ENCODE data around the gene NDUFB11. TPM values are rescaled to one million over a fixed set of nuclear protein-coding genes. Genes with fewer than 3 reads are reported as not detected.

Gene NDUFB11
- total and polyA plus RNA-seq, 9 of the 15 experiments (the other 6 are each of a cell fraction or from before 2014, with no cell fraction given) = 20.9 to 269 (median 86.8) TPM

GRCh38 chrX:47164420-47164819, 19.9 kb upstream of the NDUFB11 start:
- ChIA-PET CTCF (ENCODE audit: low intra/inter-chr PET ratio) (no interaction called here), POLR2A (no interaction called here)
- no peak overlapping the region for H2AFZ ChIP-seq (ENCODE audit: low read depth, low read length)
- FAIRE-seq (no peak), DNase-seq (ENCODE audit: extremely low read depth in 1 of 4, low spot score in 3 of 4) (no peak), ATAC-seq (no peak)
- TF ChIP-seq ZNF184 (CRISPR knock-in tag; IDR thresholded peaks at IDR 0.05) (peak; percentile 77), TAF7 (tag; IDR thresholded peaks at IDR 0.05) (no peak), ZNF780A (CRISPR knock-in tag; IDR thresholded peaks at IDR 0.05) (no peak), PTBP1 (IDR thresholded peaks at IDR 0.05; ENCODE audit: low read depth, low read length) (no peak), SMAD1 (IDR thresholded peaks at IDR 0.05; ENCODE audit: low read depth, low read length, partially characterized antibody) (no peak)
- H3K27ac ChIP-seq (ENCODE audit: extremely low read depth, low read depth, low read length) = no peak overlapping the region
- no TSS peak for BruUV-seq (replicated peaks)
- intact Hi-C loops (cut with micrococcal nuclease) = no loop called here
- H4K20me1 ChIP-seq (replicated peaks; ENCODE audit: control insufficient read depth, insufficient read depth, low read length) = no peaks in the 10 kb centered on the region
- no peaks in the 10 kb centered on the region for H3K27me3 ChIP-seq (ENCODE audit: control insufficient read depth in 2 of 2, insufficient read depth in 2 of 2, low read length in 2 of 2)
- H3K4me2 ChIP-seq (ENCODE audit: insufficient read depth, low read length) = no peak overlapping the region
- no peaks in the 10 kb centered on the region; a peak in 1 of 5 replicates for H3K4me1 ChIP-seq (replicated peaks in 1 of 2; ENCODE audit: control insufficient read depth in 2 of 2, insufficient read depth in 2 of 2, low read length in 2 of 2)
- no peak overlapping the region for H3K9ac ChIP-seq (ENCODE audit: insufficient read depth in 1 of 2, low read depth in 2 of 2, low read length in 2 of 2)
- H3K9me1 ChIP-seq (ENCODE audit: control insufficient read depth, insufficient read depth, low read length) = no peaks in the 10 kb centered on the region
- 98% methylated on average over 3 of the region's 3 CpGs for WGBS (ENCODE audit: insufficient coverage, low coverage, missing lambda C conversion rate)
- H3K79me2 ChIP-seq (ENCODE audit: control insufficient read depth, insufficient read depth, low read length) = peaks cover 33% of the 10 kb centered on the region
- H3K36me3 ChIP-seq (ENCODE audit: control insufficient read depth, insufficient read depth, low read length) = peaks cover 24% of the 10 kb centered on the region; the same call in 1 of the 3 replicates
- H3K4me3 ChIP-seq = no peak overlapping the region
- no peaks in the 10 kb centered on the region for H3K9me3 ChIP-seq (replicated peaks; ENCODE audit: control insufficient read depth, insufficient read depth, low read depth, low read length)
- in situ Hi-C loops (cut with MboI) = no loop called here

GRCh38 chrX:47162927-47163583, 18.6 kb upstream of the NDUFB11 start:
- Histone ChIP-seq H3K9me1 (ENCODE audit: control insufficient read depth, insufficient read depth, low read length) (no peaks in the 10 kb centered on the region), H3K4me2 (ENCODE audit: insufficient read depth, low read length) (no peak overlapping the region), H3K79me2 (ENCODE audit: control insufficient read depth, insufficient read depth, low read length) (peaks cover 43% of the 10 kb centered on the region), H3K27me3 (ENCODE audit: control insufficient read depth in 2 of 2, insufficient read depth in 2 of 2, low read length in 2 of 2) (no peaks in the 10 kb centered on the region), H3K4me1 (replicated peaks in 1 of 2; ENCODE audit: control insufficient read depth in 2 of 2, insufficient read depth in 2 of 2, low read length in 2 of 2) (no peaks in the 10 kb centered on the region; a peak in 2 of 5 replicates), H3K9ac (ENCODE audit: insufficient read depth in 1 of 2, low read depth in 2 of 2, low read length in 2 of 2) (no peak overlapping the region), H3K4me3 (no peak overlapping the region), H4K20me1 (replicated peaks; ENCODE audit: control insufficient read depth, insufficient read depth, low read length) (no peaks in the 10 kb centered on the region), H3K36me3 (ENCODE audit: control insufficient read depth, insufficient read depth, low read length) (peaks cover 21% of the 10 kb centered on the region; the same call in 1 of the 3 replicates), H3K27ac (ENCODE audit: extremely low read depth, low read depth, low read length) (no peak overlapping the region), H2AFZ (ENCODE audit: low read depth, low read length) (no peak overlapping the region), H3K9me3 (replicated peaks; ENCODE audit: control insufficient read depth, insufficient read depth, low read depth, low read length) (no peaks in the 10 kb centered on the region)
- FAIRE-seq (no peak), ATAC-seq (no peak), DNase-seq (ENCODE audit: extremely low read depth in 1 of 4, low spot score in 3 of 4) (no peak)
- no TSS peak for BruUV-seq (replicated peaks)
- 94% methylated on average over 4 of the region's 5 CpGs for WGBS (ENCODE audit: insufficient coverage, low coverage, missing lambda C conversion rate)
- CTCF ChIA-PET (ENCODE audit: low intra/inter-chr PET ratio) = no interaction called here
- intact Hi-C loops (cut with micrococcal nuclease) = no loop called here
- POLR2A ChIA-PET = interaction anchor here (0.7 kb wide), 1 partner anchor 11 kb away, joined by 3 read pairs; no protein-coding TSS in a partner anchor
- in situ Hi-C loops (cut with MboI) = no loop called here
- no peak for TF ChIP-seq ZNF316 (IDR thresholded peaks at IDR 0.05)
- TF ChIP-seq E4F1 (CRISPR knock-in tag; IDR thresholded peaks at IDR 0.05; ENCODE audit: borderline replicate concordance) = no peak
- TF ChIP-seq ATF1 (CRISPR knock-in tag; IDR thresholded peaks at IDR 0.05) = no peak
- TF ChIP-seq ATF1 (tag; IDR thresholded peaks at IDR 0.05) = no peak
- TF ChIP-seq ATF4 (CRISPR knock-in tag; IDR thresholded peaks at IDR 0.05) = no peak
- TF ChIP-seq SREBF2 (CRISPR knock-in tag; IDR thresholded peaks at IDR 0.05) = no peak
- TF ChIP-seq TAL1 (IDR thresholded peaks at IDR 0.05) = no peak
- no peak for TF ChIP-seq ZC3H11A (IDR thresholded peaks at IDR 0.05; ENCODE audit: low read depth, low read length)
- TF ChIP-seq NFE2 (IDR thresholded peaks at IDR 0.05; ENCODE audit: low read depth) = no peak
- no peak for TF ChIP-seq KAT8 (IDR thresholded peaks at IDR 0.05; ENCODE audit: low read depth)
- no peak for TF ChIP-seq ELF1 (tag; IDR thresholded peaks at IDR 0.05)
